SK-N-SH (cell line): ENCODE measurements around the gene CYBC1. TPM values are rescaled to one million over a fixed set of nuclear protein-coding genes. Genes with fewer than 3 reads are reported as not detected.

ENCODE experiments used
- CTCF ChIA-PET: fragments of 300-600, 350-600 bp; formaldehyde crosslinking; extraction: SDS; loops from one replicate; lab custom pipeline; 2021; lab: Yijun Ruan, JAX
- POLR2A ChIA-PET: fragments of 350-600 bp; sonication (Branson Sonifier 250); formaldehyde crosslinking; extraction: SDS; loops from one replicate; lab custom pipeline; 2020; ENCODE audit warnings: antibody characterized with exemption, inconsistent platforms; lab: Yijun Ruan, JAX
- DNase-seq: peaks from one replicate; pipeline ENCODE4 v3.0.0; 2012
- H2AFZ ChIP-seq: fragments of 200-600 bp; sonication (generic); 2 replicates; pipeline ENCODE4 v1.8.1; 2016; ENCODE audit warnings: antibody characterized with exemption, mild to moderate bottlenecking, low read depth
- H3F3A ChIP-seq: fragments of 200-600 bp; sonication (generic); replicated peaks from 2 replicates; pipeline ENCODE3; 2016; ENCODE audit warnings: antibody characterized with exemption, mild to moderate bottlenecking; ENCODE audit not compliant: insufficient read depth
- H3K27ac ChIP-seq, 2 experiments: fragments of 200-500 bp in 1 of 2; fragments of 200-600 bp in 1 of 2; sonication (Bioruptor generic) in 1 of 2; sonication (generic), shearing (Covaris generic) in 1 of 2; 2 replicates each; pipeline versions ENCODE4 v1.5.1 to v1.6.1; 2014 to 2016; ENCODE audit warnings: low read depth in 2 of 2, inconsistent platforms in 1 of 2, low read length in 1 of 2, mild to moderate bottlenecking in 1 of 2, mixed read lengths in 1 of 2
- H3K27me3 ChIP-seq: fragments of 200-600 bp; sonication (generic), shearing (Covaris generic); 2 replicates; pipeline ENCODE4 v1.6.1; 2016; ENCODE audit warnings: mixed run types; ENCODE audit not compliant: insufficient read depth
- H3K36me3 ChIP-seq, 2 experiments: fragments of 200-500 bp in 1 of 2; fragments of 200-600 bp in 1 of 2; sonication (Bioruptor generic) in 1 of 2; sonication (generic) in 1 of 2; replicated peaks in 1 of 2; 2 replicates each; pipeline versions ENCODE3 to v1.5.1; 2014 to 2016; ENCODE audit warnings: low read length in 1 of 2, mild to moderate bottlenecking in 1 of 2; ENCODE audit not compliant: insufficient read depth in 2 of 2, control insufficient read depth in 1 of 2
- H3K4me1 ChIP-seq, 2 experiments: fragments of 200-500 bp in 1 of 2; fragments of 200-600 bp in 1 of 2; sonication (Bioruptor generic) in 1 of 2; sonication (generic), shearing (Covaris generic) in 1 of 2; 2 replicates each; pipeline versions ENCODE4 v1.5.1 to v1.6.1; 2014 to 2016; ENCODE audit warnings: low read depth in 1 of 2, low read length in 1 of 2, mixed run types in 1 of 2; ENCODE audit not compliant: insufficient read depth in 2 of 2, control insufficient read depth in 1 of 2
- H3K4me2 ChIP-seq: fragments of 200-600 bp; sonication (generic), shearing (Covaris generic); 2 replicates; pipeline ENCODE4 v1.6.1; 2017; ENCODE audit warnings: mixed run types
- H3K4me3 ChIP-seq, 2 experiments: fragments of 200-500 bp in 1 of 2; fragments of 200-600 bp in 1 of 2; sonication (Bioruptor generic) in 1 of 2; sonication (generic), shearing (Covaris generic) in 1 of 2; 2 replicates each; pipeline versions ENCODE4 v1.5.1 to v1.8.1; 2014 to 2016; ENCODE audit warnings: low read depth in 2 of 2, inconsistent platforms in 1 of 2, low read length in 1 of 2, mild to moderate bottlenecking in 1 of 2, mixed read lengths in 1 of 2, moderate library complexity in 1 of 2
- H3K79me2 ChIP-seq: fragments of 200-600 bp; sonication (generic); 2 replicates; pipeline ENCODE4 v1.8.1; 2017; ENCODE audit warnings: mild to moderate bottlenecking; ENCODE audit not compliant: insufficient read depth
- H3K9ac ChIP-seq: fragments of 200-600 bp; sonication (generic); 2 replicates; pipeline ENCODE4 v1.6.1; 2017; ENCODE audit warnings: mixed run types
- H3K9me2 ChIP-seq: fragments of 200-600 bp; sonication (generic); 2 replicates; pipeline ENCODE4 v1.6.1; 2017; ENCODE audit warnings: mixed run types
- H3K9me3 ChIP-seq: fragments of 200-600 bp; sonication (generic); 2 replicates; pipeline ENCODE4 v1.6.1; 2017; ENCODE audit warnings: mixed run types, mild to moderate bottlenecking, moderate library complexity
- H4K20me1 ChIP-seq: fragments of 200-600 bp; sonication (generic); 2 replicates; pipeline ENCODE4 v1.6.1; 2017; ENCODE audit warnings: mild to moderate bottlenecking, mixed run types; ENCODE audit not compliant: insufficient read depth
- EP300 ChIP-seq, 2 experiments: IDR thresholded peaks; 2 replicates each; pipeline versions ENCODE4 v1.4.0 to v1.6.1; 2012; ENCODE audit warnings: borderline replicate concordance in 1 of 2, low read depth in 1 of 2, low read length in 1 of 2
- EZH2phosphoT487 ChIP-seq: fragments of 200-600 bp; sonication (generic); IDR thresholded peaks from 2 replicates; pipeline ENCODE4 v1.6.1; 2017; ENCODE audit warnings: low read depth, mixed run types, mild to moderate bottlenecking, antibody characterized with exemption, moderate library complexity, borderline replicate concordance
- FOSL2 ChIP-seq: IDR thresholded peaks from 2 replicates; pipeline ENCODE4 v1.4.0; 2012; ENCODE audit warnings: low read depth, mild to moderate bottlenecking, moderate library complexity, borderline replicate concordance
- FOXM1 ChIP-seq: IDR thresholded peaks from 2 replicates; pipeline ENCODE4 v1.4.0; 2012; ENCODE audit warnings: low read depth, mild to moderate bottlenecking
- GABPA ChIP-seq: IDR thresholded peaks from 2 replicates; pipeline ENCODE4 v1.4.0; 2012; ENCODE audit warnings: low read depth, mild to moderate bottlenecking
- GATA2 ChIP-seq: sonication (generic); formaldehyde crosslinking; IDR thresholded peaks from 2 replicates; pipeline ENCODE4 v1.5.0; 2020; ENCODE audit warnings: mild to moderate bottlenecking, missing genetic modification reagents
- JUND ChIP-seq: IDR thresholded peaks from 2 replicates; pipeline ENCODE4 v1.4.0; 2012
- NFIC ChIP-seq: IDR thresholded peaks from 2 replicates; pipeline ENCODE4 v1.4.0; 2012; ENCODE audit warnings: borderline replicate concordance
- NRF1 ChIP-seq: IDR thresholded peaks from 2 replicates; pipeline ENCODE4 v1.6.1; 2012; ENCODE audit warnings: low read depth, mild to moderate bottlenecking, low read length
- POLR2AphosphoS5 ChIP-seq: IDR thresholded peaks from 2 replicates; pipeline ENCODE4 v1.6.1; 2012; ENCODE audit warnings: low read depth, low read length
- RCOR1 ChIP-seq: fragments of 150-350 bp; IDR thresholded peaks from 2 replicates; pipeline ENCODE4 v1.6.1; 2017; ENCODE audit warnings: antibody characterized with exemption, low read length
- RXRA ChIP-seq: IDR thresholded peaks from 2 replicates; pipeline ENCODE4 v1.4.0; 2012; ENCODE audit warnings: low read depth, mild to moderate bottlenecking, borderline replicate concordance
- SMC3 ChIP-seq: IDR thresholded peaks from 2 replicates; pipeline ENCODE4 v1.6.1; 2012; ENCODE audit warnings: low read depth, low read length, improper control_type of control experiment
- TCF12 ChIP-seq: IDR thresholded peaks from 2 replicates; pipeline ENCODE4 v1.4.0; 2012
- TEAD4 ChIP-seq: IDR thresholded peaks from 2 replicates; pipeline ENCODE4 v1.4.0; 2012; ENCODE audit warnings: mild to moderate bottlenecking, borderline replicate concordance; ENCODE audit not compliant: insufficient read depth
- ZBTB33 ChIP-seq: IDR thresholded peaks from 2 replicates; pipeline ENCODE4 v1.4.0; 2012; ENCODE audit warnings: low read depth, borderline replicate concordance
- WGBS: methylation state at CpG from one replicate; pipeline ENCODE4 v1.1.6; 2017; ENCODE audit warnings: low lambda C conversion rate; 5-methylcytosine and 5-hydroxymethylcytosine counted together
- polyA plus RNA-seq, 3 experiments: library from polyadenylated mRNA; depleted of rRNA; stranded (reverse); fragments of >200 nt; gene quantifications; 2 replicates each; pipeline ENCODE4 v1.2.3, GENCODE V29; 2012
- TF ChIP-seq, protein P1 (sequence below): IDR thresholded peaks from 2 replicates; pipeline ENCODE4 v1.4.0; 2012; ENCODE audit warnings: low read depth
- TF ChIP-seq, protein P2 (sequence below): fragments of 200-600 bp; sonication (generic); IDR thresholded peaks from 2 replicates; pipeline ENCODE4 v1.6.1; 2017; ENCODE audit warnings: antibody characterized with exemption, mild to moderate bottlenecking, moderate library complexity

The CYBC1 gene
- polyA plus RNA-seq, 1 of the 3 experiments (the other 2 are of a cell fraction), result 165 TPM

- H3K4me3 ChIP-seq, result no peak overlapping the region
- 83% methylated on average over 14 of the region's 22 CpGs for WGBS
- CTCF ChIA-PET, result interaction anchor here (1.6 kb wide), 1 partner anchor 12 kb away, joined by 3 read pairs; no protein-coding TSS in a partner anchor
- H4K20me1 ChIP-seq, result peaks cover 13% of the 10 kb centered on the region; the same call in 1 of the 2 replicates
- no peak for TF ChIP-seq JUND
- TF ChIP-seq POLR2AphosphoS5, result no peak
- no peak for TF ChIP-seq FOXM1
- no peak for TF ChIP-seq TEAD4
- TF ChIP-seq RCOR1, result no peak
- TF ChIP-seq ZBTB33, result no peak
- TF ChIP-seq, protein P1, sequence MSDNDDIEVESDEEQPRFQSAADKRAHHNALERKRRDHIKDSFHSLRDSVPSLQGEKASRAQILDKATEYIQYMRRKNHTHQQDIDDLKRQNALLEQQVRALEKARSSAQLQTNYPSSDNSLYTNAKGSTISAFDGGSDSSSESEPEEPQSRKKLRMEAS, result no peak
- TF ChIP-seq EZH2phosphoT487, result no peak
- no peak for TF ChIP-seq SMC3
- TF ChIP-seq EP300 (IDR thresholded peaks at IDR 0.05; ENCODE audit: borderline replicate concordance in 1 of 2, low read depth in 1 of 2, low read length in 1 of 2), result no peak
- no peak for TF ChIP-seq GATA2 (CRISPR knock-in tag)
- TF ChIP-seq, protein P2, sequence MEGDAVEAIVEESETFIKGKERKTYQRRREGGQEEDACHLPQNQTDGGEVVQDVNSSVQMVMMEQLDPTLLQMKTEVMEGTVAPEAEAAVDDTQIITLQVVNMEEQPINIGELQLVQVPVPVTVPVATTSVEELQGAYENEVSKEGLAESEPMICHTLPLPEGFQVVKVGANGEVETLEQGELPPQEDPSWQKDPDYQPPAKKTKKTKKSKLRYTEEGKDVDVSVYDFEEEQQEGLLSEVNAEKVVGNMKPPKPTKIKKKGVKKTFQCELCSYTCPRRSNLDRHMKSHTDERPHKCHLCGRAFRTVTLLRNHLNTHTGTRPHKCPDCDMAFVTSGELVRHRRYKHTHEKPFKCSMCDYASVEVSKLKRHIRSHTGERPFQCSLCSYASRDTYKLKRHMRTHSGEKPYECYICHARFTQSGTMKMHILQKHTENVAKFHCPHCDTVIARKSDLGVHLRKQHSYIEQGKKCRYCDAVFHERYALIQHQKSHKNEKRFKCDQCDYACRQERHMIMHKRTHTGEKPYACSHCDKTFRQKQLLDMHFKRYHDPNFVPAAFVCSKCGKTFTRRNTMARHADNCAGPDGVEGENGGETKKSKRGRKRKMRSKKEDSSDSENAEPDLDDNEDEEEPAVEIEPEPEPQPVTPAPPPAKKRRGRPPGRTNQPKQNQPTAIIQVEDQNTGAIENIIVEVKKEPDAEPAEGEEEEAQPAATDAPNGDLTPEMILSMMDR, result no peak
- TF ChIP-seq NRF1, result no peak
- TF ChIP-seq RXRA, result no peak
- TF ChIP-seq GABPA, result no peak
- TF ChIP-seq FOSL2, result no peak
- TF ChIP-seq TCF12, result no peak
- no peak for TF ChIP-seq NFIC
- H3K79me2 ChIP-seq, result peaks cover 8% of the 10 kb centered on the region; the same call in 1 of the 2 replicates
- H3K9me2 ChIP-seq, result no peaks in the 10 kb centered on the region
- no peak overlapping the region for H3K4me2 ChIP-seq
- peaks cover 7 to 50% of the 10 kb centered on the region in 2 experiments for H3K36me3 ChIP-seq
- peaks cover 0 to 10% of the 10 kb centered on the region in 2 experiments; a peak in 1 of 4 replicates for H3K4me1 ChIP-seq
- H3F3A ChIP-seq, result peaks cover 12% of the 10 kb centered on the region
- H2AFZ ChIP-seq, result no peak overlapping the region
- no peak for DNase-seq
- H3K27ac ChIP-seq, result no peak overlapping the region
- POLR2A ChIA-PET, result no interaction called here
- H3K27me3 ChIP-seq, result no peaks in the 10 kb centered on the region
- no peak overlapping the region for H3K9ac ChIP-seq
- H3K9me3 ChIP-seq, result no peaks in the 10 kb centered on the region
Observed at GRCh38 chr17:82440469-82440981, 10.0 kb downstream of the CYBC1 start.
